DOHH2 (cell line): ENCODE results near the gene RNF8.

Source experiments
- H3F3A ChIP-seq: fragments of 200-600 bp; sonication (generic), shearing (Covaris generic); 2 replicates; pipeline ENCODE4 v1.6.0; 2016; ENCODE audit warnings: antibody characterized with exemption, mild to moderate bottlenecking; ENCODE audit not compliant: control insufficient read depth, insufficient read depth
- H3K27ac ChIP-seq: fragments of 200-600 bp; sonication (generic); 2 replicates; pipeline ENCODE4 v1.5.1; 2014; ENCODE audit warnings: low read depth, mild to moderate bottlenecking, low read length, moderate library complexity
- H3K27me3 ChIP-seq: fragments of 200-600 bp; sonication (generic); 2 replicates; pipeline ENCODE4 v1.6.1; 2014; ENCODE audit warnings: mild to moderate bottlenecking, low read length, mixed read lengths; ENCODE audit not compliant: control insufficient read depth
- H3K36me3 ChIP-seq: fragments of 200-600 bp; sonication (generic); 2 replicates; pipeline ENCODE4 v1.6.1; 2014; ENCODE audit warnings: mild to moderate bottlenecking, low read length, moderate library complexity, mixed read lengths; ENCODE audit not compliant: control insufficient read depth
- H3K4me1 ChIP-seq: fragments of 200-600 bp; sonication (generic); 2 replicates; pipeline ENCODE4 v1.6.1; 2014; ENCODE audit warnings: mild to moderate bottlenecking, low read length, mixed read lengths; ENCODE audit not compliant: control insufficient read depth
- H3K4me2 ChIP-seq: fragments of 200-600 bp; sonication (generic); 2 replicates; pipeline ENCODE4 v1.6.0; 2014; ENCODE audit warnings: mild to moderate bottlenecking, low read length, moderate library complexity
- H3K4me3 ChIP-seq: fragments of 200-600 bp; sonication (generic); 2 replicates; pipeline ENCODE4 v1.5.1; 2014; ENCODE audit warnings: mild to moderate bottlenecking, low read length, mixed read lengths
- H3K79me2 ChIP-seq: fragments of 200-600 bp; sonication (generic); 2 replicates; pipeline ENCODE4 v1.6.1; 2014; ENCODE audit warnings: mild to moderate bottlenecking, low read length, mixed read lengths; ENCODE audit not compliant: control insufficient read depth
- H3K9me2 ChIP-seq: fragments of 200-600 bp; sonication (generic); replicated peaks from 2 replicates; pipeline ENCODE4 v1.6.1; 2014; ENCODE audit warnings: mild to moderate bottlenecking, low read length, mixed read lengths; ENCODE audit not compliant: control insufficient read depth
- H3K9me3 ChIP-seq: fragments of 200-600 bp; sonication (generic); 2 replicates; pipeline ENCODE4 v1.6.1; 2014; ENCODE audit warnings: antibody characterized with exemption, low read length, mixed read lengths; ENCODE audit not compliant: control insufficient read depth, insufficient read depth
- H4K20me1 ChIP-seq: fragments of 200-600 bp; sonication (generic); 2 replicates; pipeline ENCODE4 v1.6.0; 2014; ENCODE audit warnings: low read depth, mild to moderate bottlenecking, antibody characterized with exemption, low read length, moderate library complexity; ENCODE audit not compliant: control insufficient read depth, insufficient read depth
- EZH2phosphoT487 ChIP-seq: fragments of 200-600 bp; sonication (generic); IDR thresholded peaks from 2 replicates; pipeline ENCODE4 v1.6.1; 2017; ENCODE audit warnings: borderline replicate concordance, mild to moderate bottlenecking, antibody characterized with exemption, low read length, moderate library complexity, mixed read lengths
- TF ChIP-seq, protein P1 (sequence below): fragments of 200-600 bp; sonication (generic); IDR thresholded peaks from one replicate; pipeline ENCODE4 v1.5.1; 2014; ENCODE audit warnings: antibody characterized with exemption, mild to moderate bottlenecking, low read depth, low read length; ENCODE audit not compliant: poor library complexity, severe bottlenecking

RNF8 gene

DNA sequence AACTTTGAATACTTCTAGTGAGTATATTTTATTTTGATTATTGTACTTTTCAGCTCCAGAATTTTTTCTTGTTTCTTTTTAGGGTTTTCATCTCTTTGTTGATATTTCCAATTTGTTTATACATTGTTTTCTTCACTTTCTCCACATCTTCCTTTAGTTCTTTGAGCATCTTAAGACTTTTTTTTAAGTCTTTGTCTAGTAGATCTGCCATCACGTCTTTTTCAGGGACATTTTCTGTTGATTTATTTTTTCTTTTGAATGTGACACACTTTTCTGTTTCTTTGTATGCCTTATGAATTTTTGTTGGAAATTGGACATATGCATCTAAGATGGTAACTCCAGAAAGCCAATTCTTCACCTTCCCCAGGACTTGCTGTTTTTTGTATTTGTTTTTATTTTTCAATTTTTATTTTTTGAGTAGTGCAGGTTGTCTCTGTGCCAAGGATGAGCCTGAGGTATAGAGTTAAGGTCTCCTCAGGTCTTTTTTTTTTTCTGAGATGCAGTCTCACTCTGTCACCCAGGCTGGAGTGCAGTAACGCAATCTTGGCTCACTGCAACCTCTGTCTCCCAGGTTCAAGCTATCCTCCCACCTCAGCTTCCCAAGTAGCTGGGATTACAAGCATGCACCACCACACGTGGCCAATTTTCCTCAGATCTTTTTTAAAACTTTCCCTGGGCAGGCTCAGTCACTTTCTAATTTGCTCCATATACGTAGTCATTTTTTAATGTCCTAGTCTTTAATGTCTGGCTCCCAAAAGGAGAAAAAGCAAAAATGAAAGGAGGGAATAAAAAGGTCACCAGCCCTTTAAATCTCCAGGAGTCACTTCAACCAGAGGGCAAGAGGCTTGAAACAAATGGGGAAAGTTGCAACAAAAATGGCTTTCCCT, 72.5 kb downstream of the RNF8 start:
- no peaks in the 10 kb centered on the region for H3K36me3 ChIP-seq
- no peak overlapping the region for H3K4me3 ChIP-seq
- H3K9me2 ChIP-seq, result no peaks in the 10 kb centered on the region
- no peaks in the 10 kb centered on the region for H3K9me3 ChIP-seq
- H4K20me1 ChIP-seq, result no peaks in the 10 kb centered on the region
- peaks cover 7% of the 10 kb centered on the region; the same call in 1 of the 2 replicates for H3K27me3 ChIP-seq
- peaks cover 4% of the 10 kb centered on the region for H3K4me1 ChIP-seq
- H3F3A ChIP-seq, result 0 out of 2 replicates have a peak, but pooled peaks cover 4% of the 10 kb centered on the region
- TF ChIP-seq EZH2phosphoT487, result no peak
- TF ChIP-seq, protein P1, sequence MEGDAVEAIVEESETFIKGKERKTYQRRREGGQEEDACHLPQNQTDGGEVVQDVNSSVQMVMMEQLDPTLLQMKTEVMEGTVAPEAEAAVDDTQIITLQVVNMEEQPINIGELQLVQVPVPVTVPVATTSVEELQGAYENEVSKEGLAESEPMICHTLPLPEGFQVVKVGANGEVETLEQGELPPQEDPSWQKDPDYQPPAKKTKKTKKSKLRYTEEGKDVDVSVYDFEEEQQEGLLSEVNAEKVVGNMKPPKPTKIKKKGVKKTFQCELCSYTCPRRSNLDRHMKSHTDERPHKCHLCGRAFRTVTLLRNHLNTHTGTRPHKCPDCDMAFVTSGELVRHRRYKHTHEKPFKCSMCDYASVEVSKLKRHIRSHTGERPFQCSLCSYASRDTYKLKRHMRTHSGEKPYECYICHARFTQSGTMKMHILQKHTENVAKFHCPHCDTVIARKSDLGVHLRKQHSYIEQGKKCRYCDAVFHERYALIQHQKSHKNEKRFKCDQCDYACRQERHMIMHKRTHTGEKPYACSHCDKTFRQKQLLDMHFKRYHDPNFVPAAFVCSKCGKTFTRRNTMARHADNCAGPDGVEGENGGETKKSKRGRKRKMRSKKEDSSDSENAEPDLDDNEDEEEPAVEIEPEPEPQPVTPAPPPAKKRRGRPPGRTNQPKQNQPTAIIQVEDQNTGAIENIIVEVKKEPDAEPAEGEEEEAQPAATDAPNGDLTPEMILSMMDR, result no peak
- H3K4me2 ChIP-seq, result no peak overlapping the region
- no peaks in the 10 kb centered on the region for H3K79me2 ChIP-seq
- H3K27ac ChIP-seq, result no peak overlapping the region

DNA sequence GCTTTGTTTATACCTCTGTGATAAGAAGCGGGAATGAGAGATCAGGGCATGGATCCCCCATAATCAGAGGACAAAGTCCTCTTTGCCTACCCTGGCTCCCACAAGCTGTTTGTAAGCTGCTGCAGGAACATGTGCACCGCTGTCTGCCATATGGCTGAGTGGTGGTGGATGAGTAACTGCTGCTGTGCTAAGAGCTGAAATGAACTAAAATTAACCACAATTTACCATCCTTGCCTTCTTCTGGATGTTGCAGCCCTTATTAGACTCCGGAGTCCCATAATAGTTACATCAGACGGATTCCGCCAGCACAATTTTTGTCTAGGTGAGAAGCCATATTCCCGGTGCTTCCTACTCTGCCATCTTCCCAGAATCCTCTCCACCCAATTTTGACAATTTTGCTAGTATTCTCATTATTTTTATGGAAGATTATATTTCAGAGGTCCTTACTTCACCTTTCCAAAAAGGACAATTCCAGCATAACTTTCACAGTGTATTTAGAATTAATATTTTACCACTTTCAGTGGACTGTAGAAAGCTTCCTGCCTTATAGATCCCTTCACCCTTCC, 73.2 kb downstream of the RNF8 start:
- 0 out of 2 replicates have a peak, but pooled peaks cover 4% of the 10 kb centered on the region for H3F3A ChIP-seq
- no peaks in the 10 kb centered on the region for H3K9me3 ChIP-seq
- H3K79me2 ChIP-seq, result no peaks in the 10 kb centered on the region
- peaks cover 4% of the 10 kb centered on the region for H3K4me1 ChIP-seq
- H3K36me3 ChIP-seq, result no peaks in the 10 kb centered on the region
- H3K9me2 ChIP-seq, result no peaks in the 10 kb centered on the region
- H3K4me3 ChIP-seq, result no peak overlapping the region
- H4K20me1 ChIP-seq, result no peaks in the 10 kb centered on the region
- H3K27ac ChIP-seq, result no peak overlapping the region
- H3K4me2 ChIP-seq, result no peak overlapping the region
- TF ChIP-seq, protein P1, result no peak
- TF ChIP-seq EZH2phosphoT487, result no peak
- peaks cover 7% of the 10 kb centered on the region; the same call in 1 of the 2 replicates for H3K27me3 ChIP-seq

DNA sequence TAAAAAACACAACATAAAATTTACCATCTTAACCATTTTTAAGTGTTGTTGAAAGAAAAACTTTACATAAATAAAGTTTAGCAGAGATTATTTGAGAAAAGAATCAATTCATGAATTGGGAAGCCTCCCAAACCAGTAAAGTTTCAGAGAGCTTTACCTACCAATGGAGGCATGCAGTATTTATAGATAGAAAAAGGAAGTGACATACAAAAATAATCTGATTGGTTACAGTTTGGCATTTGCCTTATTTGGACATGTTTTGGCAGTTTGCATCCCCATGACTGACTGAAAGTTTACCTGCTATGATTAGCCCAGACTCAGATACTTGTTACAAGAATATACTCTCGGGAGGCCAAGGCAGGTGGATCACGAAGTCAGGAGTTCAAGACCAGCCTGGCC, 75.6 kb downstream of the RNF8 start:
- Histone ChIP-seq H3K9me3 (no peaks in the 10 kb centered on the region), H3K4me1 (peaks cover 15% of the 10 kb centered on the region), H3K36me3 (peaks cover 5% of the 10 kb centered on the region), H3K4me3 (no peak overlapping the region), H3K79me2 (peaks cover 11% of the 10 kb centered on the region), H3K27me3 (peaks cover 7% of the 10 kb centered on the region; the same call in 1 of the 2 replicates), H3K4me2 (no peak overlapping the region), H4K20me1 (no peaks in the 10 kb centered on the region), H3K9me2 (no peaks in the 10 kb centered on the region), H3K27ac (no peak overlapping the region), H3F3A (0 out of 2 replicates have a peak, but pooled peaks cover 4% of the 10 kb centered on the region)
- TF ChIP-seq EZH2phosphoT487, result no peak
- TF ChIP-seq, protein P1, result no peak
